NOMO-1 (cell line): ENCODE data around the gene CGB3.
"Not testable (repeated sequence)": the region's sequence is repeated elsewhere in the genome, so short reads cannot be mapped to it uniquely, and the experiment has no call there.

ENCODE experiments used
- DNase-seq, 2 experiments: peaks; one replicate each; lab custom pipeline; 2025; ENCODE audit not compliant: unreplicated experiment in 2 of 2; lab: John Stamatoyannopoulos, UW

Gene CGB3

DNA sequence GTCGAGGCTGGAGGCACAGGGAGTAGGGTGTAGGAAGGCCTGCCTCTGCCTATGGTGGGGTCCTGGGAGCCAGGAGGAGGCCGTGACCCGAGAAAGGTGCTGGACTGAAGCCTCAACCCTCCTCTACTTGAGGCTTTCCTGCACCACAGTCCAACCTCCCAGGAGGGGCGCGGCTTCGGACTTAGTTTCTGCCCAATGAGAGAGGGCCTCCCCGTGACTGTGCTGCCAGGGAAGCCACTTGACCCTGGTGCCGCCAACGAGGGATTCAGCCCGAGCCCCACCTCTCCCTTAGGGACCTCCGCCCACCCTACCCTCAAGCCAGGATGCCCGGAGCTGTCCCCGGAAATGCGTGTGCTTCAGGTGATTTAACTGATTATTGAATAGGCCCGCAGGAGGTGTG, at the start of gene CGB3:
Gene CGB3 (minus strand): TSS at position 101 of the 400 bp plus-strand sequence. CDS start 362 bp downstream, outside the sequence.
- DNase-seq = not testable (repeated sequence)

GRCh38 chr19:49071860-49072547, 47.9 kb upstream of the CGB3 start:
- DNase-seq = no peak

DNA sequence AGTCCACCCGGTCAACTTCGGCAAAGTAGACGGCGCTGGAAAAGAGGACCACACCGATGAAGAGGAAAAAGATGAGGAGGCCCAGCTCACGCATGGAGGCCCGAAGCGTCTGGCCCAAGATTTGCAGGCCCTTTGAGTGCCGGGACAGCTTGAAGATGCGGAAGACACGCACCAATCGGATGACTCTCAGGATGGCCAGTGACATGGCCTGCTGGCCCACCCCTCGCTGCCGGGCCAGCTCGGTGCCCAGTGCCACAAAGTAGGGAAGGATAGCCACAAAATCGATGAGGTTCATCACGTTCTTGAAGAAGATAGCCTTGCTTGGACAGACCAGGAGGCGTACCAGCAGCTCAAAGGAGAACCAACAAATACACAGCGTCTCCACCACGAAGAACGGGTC, 46.3 kb upstream of the CGB3 start:
- DNase-seq = no peak

DNA sequence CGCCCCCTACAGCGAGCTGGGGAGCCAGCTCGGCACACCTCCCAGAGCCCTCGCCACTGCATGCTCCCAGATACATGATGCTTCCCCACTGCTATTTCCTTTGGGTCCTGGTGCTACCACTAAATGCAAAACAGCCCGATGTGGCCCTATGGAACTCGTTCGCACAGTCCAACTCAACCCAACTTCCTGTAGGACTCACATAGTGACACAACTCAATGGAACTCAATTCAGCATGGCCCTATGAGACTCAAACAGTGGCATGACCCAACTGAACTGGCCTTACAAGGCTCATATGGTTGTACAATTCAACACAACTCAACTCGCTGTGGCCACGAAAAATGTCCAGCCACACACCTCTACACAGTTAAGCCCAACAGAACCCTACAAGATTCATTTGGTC, 44.9 kb upstream of the CGB3 start:
- DNase-seq = no peak

DNA sequence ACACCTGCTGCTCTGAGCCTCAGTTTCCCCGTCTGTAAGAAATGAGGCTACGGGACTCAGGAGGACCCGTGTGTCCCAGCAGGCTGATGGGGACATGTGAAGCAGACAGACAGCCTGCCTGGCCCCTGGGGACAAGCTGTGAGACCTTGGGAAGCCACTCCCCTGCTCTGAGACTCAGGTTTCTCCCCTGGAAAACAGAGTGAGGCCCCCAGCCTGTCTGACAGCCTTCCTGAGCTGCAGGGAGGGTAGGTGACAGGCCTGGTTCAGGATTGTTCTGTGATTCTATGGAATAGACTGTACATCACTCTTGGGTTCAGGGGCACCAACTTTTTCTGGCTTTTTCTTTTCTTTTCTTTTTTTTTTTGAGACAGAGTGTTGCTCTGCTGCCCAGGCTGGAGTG, 43.4 kb upstream of the CGB3 start:
- no peak for DNase-seq

GRCh38 chr19:49065905-49066512, 41.9 kb upstream of the CGB3 start:
- DNase-seq = no peak

GRCh38 chr19:49064768-49065611, 40.9 kb upstream of the CGB3 start, which contains the start of gene NTF4:
TSS of gene NTF4 (minus strand) at chr19:49064818. CDS start at chr19:49061997, 2,821 bp downstream.
- DNase-seq = no peak

GRCh38 chr19:49064029-49064629, 40.0 kb upstream of the CGB3 start:
- DNase-seq = no peak

- DNase-seq = no peak
These were observed 37.3 kb upstream of the CGB3 start for GRCh38 chr19:49061445-49061844.

DNA sequence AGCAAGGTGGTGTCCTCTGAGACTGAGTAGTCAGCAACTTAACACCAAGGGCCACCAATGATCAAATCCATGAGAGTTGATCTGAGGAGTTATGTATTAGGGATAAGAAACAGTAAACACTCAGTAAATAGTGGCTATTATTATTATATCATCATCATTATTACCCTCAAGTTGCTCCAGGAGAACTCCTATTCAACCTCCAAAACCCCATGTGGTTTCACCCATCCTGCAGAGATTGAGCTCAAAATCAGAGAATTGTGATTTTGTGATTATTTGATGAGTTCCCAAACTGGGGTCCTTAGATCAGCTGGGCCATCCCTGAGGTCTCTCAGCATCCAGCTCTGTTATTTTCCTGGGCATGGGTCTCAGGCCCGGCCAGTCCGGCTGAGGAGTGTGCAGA, 36.9 kb upstream of the CGB3 start:
- no peak for DNase-seq

- DNase-seq = no peak
These were observed 34.9 kb upstream of the CGB3 start for GRCh38 chr19:49059053-49059452.

- no peak for DNase-seq
These were observed 34.4 kb upstream of the CGB3 start for GRCh38 chr19:49058562-49058961.

DNA sequence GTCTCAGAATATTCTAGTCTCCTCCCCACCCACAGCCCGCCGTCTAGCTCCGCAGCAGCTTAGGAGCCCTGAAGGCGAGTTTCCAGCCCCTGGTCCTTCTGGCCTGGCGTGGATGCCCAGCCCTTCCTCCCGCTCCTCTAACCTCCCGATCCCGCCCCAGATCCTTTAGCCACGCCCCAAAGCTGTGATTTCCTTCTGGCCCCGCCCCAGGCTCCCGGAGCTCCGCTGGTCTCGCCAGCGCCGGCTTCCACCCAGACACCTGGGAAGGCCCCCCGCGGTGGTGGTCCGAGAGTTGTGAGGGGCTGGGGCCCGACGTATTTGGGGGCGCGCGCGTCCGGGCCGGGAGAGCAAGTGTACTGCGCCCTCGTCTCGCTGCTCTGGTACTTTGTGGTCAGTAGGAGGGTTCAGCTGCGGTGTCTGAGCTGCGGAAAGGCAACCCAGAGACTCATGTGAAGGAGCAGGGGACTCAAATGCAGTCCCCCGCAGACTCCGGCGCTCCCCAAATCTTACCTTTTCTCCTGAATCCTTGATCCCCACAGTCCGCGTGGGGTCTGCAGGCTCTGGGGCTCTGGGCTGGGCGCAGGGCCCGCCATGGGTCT, 33.6 kb upstream of the CGB3 start, which contains the start of gene CGB7:
Gene CGB7 (minus strand): TSS at position 114 of the 599 bp plus-strand sequence. CDS start 2,374 bp downstream, outside the sequence.
- no peak for DNase-seq

- DNase-seq = not testable (repeated sequence)
These were observed 32.9 kb upstream of the CGB3 start for GRCh38 chr19:49056902-49057596.

- DNase-seq = peak; percentile 42 to 57
These were observed 32.2 kb upstream of the CGB3 start for GRCh38 chr19:49056101-49056901.

- DNase-seq = not testable (repeated sequence)
These were observed 26.4 kb upstream of the CGB3 start for GRCh38 chr19:49050376-49051033.

DNA sequence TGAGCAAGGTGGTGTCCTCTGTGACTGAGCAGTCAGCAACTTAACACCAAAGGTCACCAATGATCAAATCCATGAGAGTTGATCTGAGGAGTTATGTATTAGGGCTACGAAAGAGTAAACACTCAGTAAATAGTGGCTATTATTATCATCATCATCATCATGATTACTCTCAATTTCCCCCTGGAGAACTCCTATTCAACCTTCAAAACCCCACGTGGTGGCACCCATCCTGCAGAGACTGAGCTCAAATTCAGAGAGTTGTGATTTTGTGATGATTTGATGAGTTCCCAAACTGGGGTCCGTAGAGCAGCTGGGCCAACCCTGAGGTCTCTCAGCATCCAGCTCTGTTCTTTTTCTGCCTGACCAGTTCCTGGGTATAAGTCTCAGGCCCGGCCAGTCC, 25.7 kb upstream of the CGB3 start:
- DNase-seq = not testable (repeated sequence)

DNA sequence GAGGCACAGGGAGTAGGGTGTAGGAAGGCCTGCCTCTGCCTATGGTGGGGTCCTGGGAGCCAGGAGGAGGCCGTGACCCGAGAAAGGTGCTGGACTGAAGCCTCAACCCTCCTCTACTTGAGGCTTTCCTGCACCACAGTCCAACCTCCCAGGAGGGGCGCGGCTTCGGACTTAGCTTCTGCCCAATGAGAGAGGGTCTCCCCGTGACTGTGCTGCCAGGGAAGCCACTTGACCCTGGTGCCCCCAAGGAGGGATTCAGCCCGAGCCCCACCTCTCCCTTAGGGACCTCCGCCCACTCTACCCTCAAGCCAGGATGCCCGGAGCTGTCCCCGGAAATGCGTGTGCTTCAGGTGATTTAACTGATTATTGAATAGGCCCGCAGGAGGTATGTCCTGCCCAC, 24.9 kb upstream of the CGB3 start, which contains the start of gene CGB8:
Gene CGB8 (minus strand): TSS at position 101 of the 400 bp plus-strand sequence. CDS start 372 bp downstream, outside the sequence.
- DNase-seq = not testable (repeated sequence)
